Breast epithelium (tissue), 4 donors: ENCODE measurements around the gene GABRE. TPM values are rescaled to one million over a fixed set of nuclear protein-coding genes. Genes with fewer than 3 reads are reported as not detected.

Source experiments
- DNase-seq, 2 donors: peaks; one replicate each; pipeline ENCODE4 v3.0.0-alpha.2; 2019; ENCODE audit warnings: low spot score in 2 of 2
- H3K27ac ChIP-seq, 2 donors: fragments of 200-600 bp; sonication (generic) in 1 of 2; one replicate each; pipeline ENCODE4 v1.5.1; 2016 to 2019; ENCODE audit warnings: mild to moderate bottlenecking in 1 of 2
- H3K27me3 ChIP-seq, 2 donors: fragments of 200-600 bp; sonication (generic) in 1 of 2; one replicate each; pipeline versions ENCODE4 v1.5.1 to v1.6.0; 2017 to 2019; ENCODE audit warnings: control low read depth in 1 of 2, mild to moderate bottlenecking in 1 of 2
- H3K36me3 ChIP-seq: fragments of 200-600 bp; one replicate; pipeline ENCODE4 v1.5.1; 2019
- H3K4me1 ChIP-seq, 2 donors: fragments of 200-600 bp; sonication (generic); one replicate each; pipeline ENCODE4 v1.5.1; 2016 to 2019; ENCODE audit warnings: control low read depth in 1 of 2
- H3K4me3 ChIP-seq, 3 donors: fragments of 200-600 bp; sonication (generic); 1 replicate in 2 of 3; 2 replicates in 1 of 3; pipeline ENCODE4 v1.5.1; 2016 to 2019; ENCODE audit warnings: mild to moderate bottlenecking in 3 of 3, moderate library complexity in 2 of 3
- H3K9me3 ChIP-seq, 2 donors: fragments of 200-600 bp; sonication (generic) in 1 of 2; one replicate each; pipeline ENCODE4 v1.5.1; 2016 to 2019; ENCODE audit warnings: control low read depth in 1 of 2
- POLR2A ChIP-seq: fragments of 450-650 bp; IDR thresholded peaks from one replicate; pipeline ENCODE4 v1.6.1; 2016; ENCODE audit warnings: antibody characterized with exemption, mild to moderate bottlenecking, moderate library complexity
- POLR2AphosphoS5 ChIP-seq, 3 donors: sonication (generic); formaldehyde crosslinking; IDR thresholded peaks; one replicate each; pipeline ENCODE4 v1.6.1; 2017; ENCODE audit warnings: antibody characterized with exemption in 3 of 3
- intact Hi-C: fragments of 100-400 bp; cut with DNase I; formaldehyde crosslinking; loops from one replicate; pipeline ENCODE4 v1.15.1; 2023; ENCODE audit warnings: low total_unique reads
- total RNA-seq, 3 donors: library from RNA; depleted of rRNA; stranded (reverse); fragments of >200 nt; gene quantifications; one replicate each; pipeline ENCODE4 v1.1.0, GENCODE V29; 2016
- TF ChIP-seq, protein P1 (sequence below), 3 donors: fragments of 450-650 bp; IDR thresholded peaks; one replicate each; pipeline ENCODE4 v1.5.1; 2016 to 2017; ENCODE audit warnings: antibody characterized with exemption in 3 of 3, mild to moderate bottlenecking in 3 of 3, moderate library complexity in 3 of 3

The GABRE gene
- total RNA-seq, 3 donors from 2014 or later: 42.0 to 120 (median 85.5) TPM

DNA sequence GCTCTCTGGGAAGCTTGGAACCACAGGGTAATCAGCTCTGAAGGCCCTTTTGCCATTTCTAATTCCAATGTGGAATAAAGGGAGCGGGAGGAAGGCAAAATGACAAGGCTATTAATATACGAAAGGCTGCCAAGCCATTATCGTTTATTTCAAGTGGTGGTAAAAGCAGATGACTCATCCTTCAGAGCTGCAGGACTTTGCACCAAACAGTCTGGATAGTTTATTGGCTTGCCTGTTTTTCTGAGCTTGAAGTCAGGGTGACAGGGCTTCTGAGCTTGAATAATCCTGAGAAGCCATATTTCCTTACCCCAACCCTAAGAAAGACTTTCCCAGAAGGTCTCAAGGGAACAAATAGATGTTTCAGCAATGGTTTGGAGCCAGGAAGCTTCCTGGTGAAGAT, 7.7 kb upstream of the GABRE start:
- Histone ChIP-seq H3K27me3 (peaks cover 0 to 15% of the 10 kb centered on the region in 2 donors), H3K36me3 (no peaks in the 10 kb centered on the region), H3K4me3 (no peak overlapping the region), H3K4me1 (no peaks in the 10 kb centered on the region), H3K9me3 (no peaks in the 10 kb centered on the region), H3K27ac (no peak overlapping the region)
- intact Hi-C loops: no loop called here
- TF ChIP-seq, protein P1, sequence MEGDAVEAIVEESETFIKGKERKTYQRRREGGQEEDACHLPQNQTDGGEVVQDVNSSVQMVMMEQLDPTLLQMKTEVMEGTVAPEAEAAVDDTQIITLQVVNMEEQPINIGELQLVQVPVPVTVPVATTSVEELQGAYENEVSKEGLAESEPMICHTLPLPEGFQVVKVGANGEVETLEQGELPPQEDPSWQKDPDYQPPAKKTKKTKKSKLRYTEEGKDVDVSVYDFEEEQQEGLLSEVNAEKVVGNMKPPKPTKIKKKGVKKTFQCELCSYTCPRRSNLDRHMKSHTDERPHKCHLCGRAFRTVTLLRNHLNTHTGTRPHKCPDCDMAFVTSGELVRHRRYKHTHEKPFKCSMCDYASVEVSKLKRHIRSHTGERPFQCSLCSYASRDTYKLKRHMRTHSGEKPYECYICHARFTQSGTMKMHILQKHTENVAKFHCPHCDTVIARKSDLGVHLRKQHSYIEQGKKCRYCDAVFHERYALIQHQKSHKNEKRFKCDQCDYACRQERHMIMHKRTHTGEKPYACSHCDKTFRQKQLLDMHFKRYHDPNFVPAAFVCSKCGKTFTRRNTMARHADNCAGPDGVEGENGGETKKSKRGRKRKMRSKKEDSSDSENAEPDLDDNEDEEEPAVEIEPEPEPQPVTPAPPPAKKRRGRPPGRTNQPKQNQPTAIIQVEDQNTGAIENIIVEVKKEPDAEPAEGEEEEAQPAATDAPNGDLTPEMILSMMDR (IDR thresholded peaks at IDR 0.05): no peak
- TF ChIP-seq POLR2AphosphoS5 (IDR thresholded peaks at IDR 0.05): no peak
- no peak for TF ChIP-seq POLR2A
- no peak for DNase-seq

DNA sequence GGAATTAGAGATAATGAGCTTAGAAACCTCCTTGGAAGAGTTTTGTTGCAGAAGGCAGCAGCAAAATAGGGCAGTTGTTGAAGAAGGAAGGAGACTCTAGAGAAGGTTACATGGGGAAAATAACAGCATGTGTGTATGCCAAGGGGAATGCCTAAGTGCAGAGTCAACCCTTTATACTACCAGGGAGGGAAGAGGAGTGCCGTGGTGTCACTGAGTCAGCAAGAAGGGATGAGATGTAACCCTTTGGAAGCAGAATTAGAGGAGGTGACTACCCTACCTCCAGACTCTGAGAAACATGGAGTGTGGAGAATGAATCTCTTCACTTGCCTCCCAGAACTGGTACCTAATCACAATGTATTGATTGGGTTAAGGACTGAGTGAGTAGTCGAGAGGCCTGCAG, 6.7 kb upstream of the GABRE start:
- no peak overlapping the region for H3K27ac ChIP-seq
- H3K9me3 ChIP-seq: no peaks in the 10 kb centered on the region
- no peak overlapping the region for H3K4me3 ChIP-seq
- DNase-seq: no peak
- no peaks in the 10 kb centered on the region for H3K36me3 ChIP-seq
- TF ChIP-seq POLR2A (no peak), POLR2AphosphoS5 (IDR thresholded peaks at IDR 0.05) (no peak)
- TF ChIP-seq, protein P1 (IDR thresholded peaks at IDR 0.05): no peak
- H3K27me3 ChIP-seq: peaks cover 0 to 18% of the 10 kb centered on the region in 2 donors
- intact Hi-C loops: no loop called here
- no peaks in the 10 kb centered on the region for H3K4me1 ChIP-seq

DNA sequence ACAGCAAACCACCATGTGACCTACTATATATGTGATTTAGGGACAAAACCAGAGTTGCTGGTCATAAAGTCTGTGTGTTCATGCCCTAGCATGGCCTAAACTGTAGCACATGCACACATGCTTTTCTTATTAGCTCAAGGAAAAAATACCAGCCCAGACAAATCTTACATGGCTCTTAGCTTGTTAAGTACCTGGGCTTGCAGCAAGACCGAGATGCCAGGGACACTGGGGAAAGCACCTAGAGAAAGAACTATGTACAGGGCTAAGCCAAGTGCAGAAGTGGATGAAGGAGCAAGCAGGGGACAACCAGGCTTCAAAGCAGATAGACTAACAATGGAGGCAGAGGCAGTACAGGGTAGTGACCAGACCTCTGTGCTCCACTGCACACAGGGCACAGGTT, 3.4 kb upstream of the GABRE start:
- DNase-seq: no peak
- TF ChIP-seq POLR2AphosphoS5 (IDR thresholded peaks at IDR 0.05) (no peak), POLR2A (no peak)
- TF ChIP-seq, protein P1 (IDR thresholded peaks at IDR 0.05): no peak
- intact Hi-C loops: no loop called here

DNA sequence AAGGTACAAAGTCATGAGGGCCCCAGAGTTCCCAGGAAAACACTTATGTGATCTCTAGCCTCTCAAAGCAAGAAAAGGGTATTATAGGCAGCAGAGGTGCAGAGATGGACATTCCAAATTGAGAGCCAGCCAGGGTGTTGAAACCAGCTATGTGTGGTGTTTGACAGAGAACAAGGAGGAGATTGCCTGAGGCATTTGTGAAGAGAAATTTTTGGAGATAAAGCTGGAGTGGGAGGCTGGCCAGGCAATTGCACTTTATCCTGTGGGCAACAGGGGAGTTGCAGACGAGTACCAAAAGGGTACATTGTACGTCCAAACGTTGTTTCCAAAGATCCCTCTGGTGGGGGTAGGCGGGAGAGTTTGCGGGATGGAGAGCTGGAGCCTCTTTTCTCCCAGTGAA, 2.5 kb upstream of the GABRE start:
- Histone ChIP-seq H3K36me3 (no peaks in the 10 kb centered on the region), H3K27me3 (peaks cover 0 to 31% of the 10 kb centered on the region in 2 donors), H3K27ac (no peak overlapping the region), H3K4me3 (no peak overlapping the region), H3K9me3 (no peaks in the 10 kb centered on the region), H3K4me1 (no peaks in the 10 kb centered on the region)
- intact Hi-C loops: no loop called here
- no peak for DNase-seq
- TF ChIP-seq POLR2AphosphoS5 (IDR thresholded peaks at IDR 0.05) (no peak), POLR2A (no peak)
- TF ChIP-seq, protein P1 (IDR thresholded peaks at IDR 0.05): no peak

More for the DNA sequence above, 3.4 kb upstream of the GABRE start:
- Histone ChIP-seq H3K9me3 (no peaks in the 10 kb centered on the region), H3K36me3 (no peaks in the 10 kb centered on the region), H3K4me1 (no peaks in the 10 kb centered on the region), H3K27me3 (peaks cover 0 to 31% of the 10 kb centered on the region in 2 donors), H3K27ac (no peak overlapping the region), H3K4me3 (no peak overlapping the region)

DNA sequence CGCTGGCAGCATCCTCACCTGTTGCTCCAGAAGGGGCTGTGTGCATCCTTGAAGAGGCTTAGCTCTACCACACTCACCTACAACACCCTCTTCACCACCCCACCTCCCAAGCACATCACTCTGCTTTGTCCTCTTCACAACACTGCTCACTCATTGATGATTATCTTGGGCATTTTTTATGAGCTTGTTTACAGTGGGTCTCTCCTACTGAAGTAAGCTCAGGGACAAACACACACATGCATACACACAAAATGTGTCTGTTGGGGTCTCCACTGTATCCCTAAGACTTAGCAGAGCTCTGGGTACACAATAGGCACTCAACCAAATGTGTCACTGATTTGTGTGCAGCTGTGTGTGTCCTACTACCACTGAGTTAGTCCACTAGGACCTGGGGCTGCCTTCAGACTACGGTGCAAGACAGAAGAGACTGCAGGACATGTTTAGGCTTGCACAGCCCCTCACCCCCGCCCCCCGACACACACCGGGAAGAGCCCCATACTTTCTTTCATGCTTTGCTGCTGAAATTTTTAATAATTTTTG, 1.3 kb upstream of the GABRE start:
- intact Hi-C loops: no loop called here
- TF ChIP-seq POLR2AphosphoS5 (IDR thresholded peaks at IDR 0.05): no peak
- TF ChIP-seq, protein P1 (IDR thresholded peaks at IDR 0.05): no peak
- TF ChIP-seq POLR2A: no peak

More for the DNA sequence above, 1.3 kb upstream of the GABRE start:
- Histone ChIP-seq H3K27ac (no peak overlapping the region), H3K36me3 (no peaks in the 10 kb centered on the region), H3K27me3 (peaks cover 0 to 31% of the 10 kb centered on the region in 2 donors), H3K9me3 (no peaks in the 10 kb centered on the region), H3K4me3 (no peak overlapping the region), H3K4me1 (no peaks in the 10 kb centered on the region)
- DNase-seq: no peak
